Endometrium (tissue), 2 donors: ENCODE measurements around the gene GPR63.

Experiments
- FAIRE-seq: peaks from 2 replicates; lab custom pipeline; 2012; peaks lifted over from hg19 to GRCh38; lab: Jason Lieb, UNC
- donor health status: control.
- donor health status: control.

GPR63 gene

GRCh38 chr6:96755096-96755495 is 82.2 kb downstream of the GPR63 start:
- no peak for FAIRE-seq

- no peak for FAIRE-seq
Measured at GRCh38 chr6:96749891-96750290, 87.4 kb downstream of the GPR63 start.
